Right lobe of liver (tissue), 4 donors: ENCODE measurements around the gene COX4I1.

Experiments used
- CTCF ChIP-seq, 4 donors: fragments of 200-600 bp in 3 of 4; fragments of 450-650 bp in 1 of 4; IDR thresholded peaks; one replicate each; pipeline versions ENCODE4 v1.5.1 to v1.8.0; 2016 to 2022; ENCODE audit warnings: antibody characterized with exemption in 4 of 4, mild to moderate bottlenecking in 2 of 4
- POLR2A ChIP-seq: fragments of 450-650 bp; IDR thresholded peaks from one replicate; pipeline ENCODE4 v1.6.1; 2017; ENCODE audit warnings: antibody characterized with exemption, mild to moderate bottlenecking
- donor health status: DM: no; HTN: no; CAD: no.
- donor health status: DM: no; HTN: no; CAD: no.
- donor health status: DM: no; HTN: yes; CAD: no.

DNA sequence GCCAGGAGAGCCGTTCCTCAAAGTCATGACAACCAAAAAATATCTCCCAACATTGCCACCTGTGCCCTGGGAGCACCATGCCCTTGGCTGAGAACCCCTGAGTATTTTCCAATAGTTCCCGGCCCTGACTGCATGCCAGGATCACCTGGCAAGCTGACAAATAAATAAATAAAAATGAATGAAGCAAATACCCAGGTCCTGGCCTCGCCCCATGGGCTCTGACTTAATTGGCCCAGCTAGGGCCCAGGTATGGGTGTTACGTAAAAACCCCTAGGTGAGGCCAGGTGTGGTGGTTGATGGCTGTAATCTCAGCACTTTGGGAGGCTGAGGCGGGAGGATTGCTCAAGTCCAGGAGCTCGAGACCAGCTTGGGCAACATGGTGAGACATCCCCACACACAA lies 45.9 kb upstream of the COX4I1 start:
- TF ChIP-seq CTCF (IDR thresholded peaks at IDR 0.05) (no peak), POLR2A (no peak)
